Smooth muscle cell (in vitro differentiated cells): ENCODE results near the gene MNAT1. TPM values are rescaled to one million over a fixed set of nuclear protein-coding genes. Genes with fewer than 3 reads are reported as not detected.
"Not testable (repeated sequence)": the region's sequence is repeated elsewhere in the genome, so short reads cannot be mapped to it uniquely, and the experiment has no call there.

Experiments
- DNase-seq: peaks from one replicate; lab custom pipeline; 2025; ENCODE audit not compliant: unreplicated experiment; lab: John Stamatoyannopoulos, UW
- H2AFZ ChIP-seq: fragments of 200-600 bp; sonication (generic); 2 replicates; pipeline ENCODE4 v1.6.0; 2016; ENCODE audit warnings: antibody characterized with exemption, low read depth, mild to moderate bottlenecking
- H3F3A ChIP-seq: fragments of 200-600 bp; sonication (generic); 2 replicates; pipeline ENCODE4 v1.6.0; 2017; ENCODE audit warnings: antibody characterized with exemption, low read depth
- H3K27ac ChIP-seq: fragments of 200-600 bp; sonication (generic); 2 replicates; pipeline ENCODE4 v1.5.1; 2016; ENCODE audit warnings: low read depth, mild to moderate bottlenecking
- H3K27me3 ChIP-seq: fragments of 200-600 bp; sonication (generic); 2 replicates; pipeline ENCODE4 v1.6.1; 2016; ENCODE audit warnings: low read depth, mild to moderate bottlenecking
- H3K36me3 ChIP-seq: fragments of 200-600 bp; sonication (generic); 2 replicates; pipeline ENCODE4 v1.5.1; 2016; ENCODE audit warnings: low read depth
- H3K4me1 ChIP-seq: fragments of 200-600 bp; sonication (generic); 2 replicates; pipeline ENCODE4 v1.5.1; 2016; ENCODE audit warnings: low read depth
- H3K4me2 ChIP-seq: fragments of 200-600 bp; sonication (generic); 2 replicates; pipeline ENCODE4 v1.6.0; 2016; ENCODE audit warnings: mild to moderate bottlenecking
- H3K4me3 ChIP-seq: fragments of 200-600 bp; sonication (generic); 2 replicates; pipeline ENCODE4 v1.5.1; 2016; ENCODE audit warnings: mild to moderate bottlenecking
- H3K79me2 ChIP-seq: fragments of 200-600 bp; sonication (generic); 2 replicates; pipeline ENCODE4 v1.6.0; 2016; ENCODE audit warnings: low read depth, mild to moderate bottlenecking
- H3K9ac ChIP-seq: fragments of 200-600 bp; sonication (generic); 2 replicates; pipeline ENCODE4 v1.6.0; 2016; ENCODE audit warnings: low read depth
- H3K9me3 ChIP-seq: fragments of 200-600 bp; sonication (generic); replicated peaks from 2 replicates; pipeline ENCODE4 v1.5.1; 2016; ENCODE audit warnings: low read depth
- H4K20me1 ChIP-seq: fragments of 200-600 bp; sonication (generic); 2 replicates; pipeline ENCODE4 v1.6.0; 2016; ENCODE audit warnings: low read depth
- CTCF ChIP-seq: fragments of 200-600 bp; sonication (generic); IDR thresholded peaks from 2 replicates; pipeline ENCODE4 v1.5.1; 2017; ENCODE audit warnings: borderline replicate concordance, mild to moderate bottlenecking, antibody characterized with exemption; ENCODE audit not compliant: insufficient read depth, poor library complexity, severe bottlenecking
- WGBS: methylation state at CpG from one replicate; pipeline ENCODE4 v1.1.7; 2016; ENCODE audit warnings: low lambda C conversion rate; 5-methylcytosine and 5-hydroxymethylcytosine counted together
- polyA plus RNA-seq: library from polyadenylated mRNA; unstranded; fragments of >200 nt; fragmentation: Nextera tagmentation; extraction: Ambion mirVana; gene quantifications from 2 replicates; pipeline ENCODE4 v1.2.1, GENCODE V29; 2016
- total RNA-seq: library from RNA; depleted of rRNA; stranded (reverse); fragments of >200 nt; gene quantifications from 2 replicates; pipeline ENCODE4 v1.2.3, GENCODE V29; 2014

MNAT1 gene
- total and polyA plus RNA-seq, 2 experiments from 2014 or later: 28.1 to 62.7 TPM

GRCh38 chr14:60723907-60724618 lies 10.5 kb upstream of the MNAT1 start, which contains the start of gene SIX4:
Gene SIX4 (minus strand): TSS chr14:60724351. CDS start chr14:60724074, 277 bp downstream.
- TF ChIP-seq CTCF: no peak
- Histone ChIP-seq H3K27me3 (peaks cover 10% of the 10 kb centered on the region), H3K36me3 (no peaks in the 10 kb centered on the region), H3K79me2 (no peaks in the 10 kb centered on the region), H3K9ac (peak within 1 kb of the TSS; percentile 63), H3K9me3 (no peaks in the 10 kb centered on the region), H2AFZ (peak within 1 kb of the TSS; percentile 92), H3K4me3 (peak within 1 kb of the TSS; percentile 87), H3K4me2 (peak within 1 kb of the TSS; percentile 99), H3K27ac (peak within 1 kb of the TSS; percentile 52), H3F3A (peaks cover 5% of the 10 kb centered on the region), H3K4me1 (peaks cover 17% of the 10 kb centered on the region), H4K20me1 (peaks cover 30% of the 10 kb centered on the region)
- WGBS: 2% methylated on average over 23 of the region's 36 CpGs
- peak; percentile 15 for DNase-seq

- not testable (repeated sequence) for H3K4me3 ChIP-seq, H3K27ac ChIP-seq
These were observed 3.3 kb upstream of the MNAT1 start for GRCh38 chr14:60731291-60731690.

GRCh38 chr14:60732840-60733483 lies 1.6 kb upstream of the MNAT1 start:
- peaks cover 30% of the 10 kb centered on the region for H3K79me2 ChIP-seq
- H4K20me1 ChIP-seq: peaks cover under 1% of the 10 kb centered on the region
- H3K9ac ChIP-seq: no peak overlapping the region
- peaks cover 33% of the 10 kb centered on the region for H3K27me3 ChIP-seq
- no peak overlapping the region for H3K4me3 ChIP-seq
- peaks cover 15% of the 10 kb centered on the region for H3K4me1 ChIP-seq
- no peak overlapping the region for H3K4me2 ChIP-seq
- H3K27ac ChIP-seq: no peak overlapping the region
- no peaks in the 10 kb centered on the region for H3K9me3 ChIP-seq
- no peaks in the 10 kb centered on the region for H3F3A ChIP-seq
- H3K36me3 ChIP-seq: no peaks in the 10 kb centered on the region
- 79% methylated on average over 4 of the region's 4 CpGs for WGBS
- TF ChIP-seq CTCF: no peak
- no peak overlapping the region for H2AFZ ChIP-seq
- DNase-seq: no peak

More at GRCh38 chr14:60731291-60731690, 3.3 kb upstream of the MNAT1 start:
- not testable (repeated sequence) for H3K4me1 ChIP-seq, DNase-seq, H3K36me3 ChIP-seq, H3F3A ChIP-seq, H3K9ac ChIP-seq, H2AFZ ChIP-seq, H4K20me1 ChIP-seq, H3K9me3 ChIP-seq, H3K4me2 ChIP-seq
- Histone ChIP-seq H3K79me2 (peaks cover 13% of the 10 kb centered on the region), H3K27me3 (peaks cover 33% of the 10 kb centered on the region)
- WGBS: 91% methylated on average over 5 of the region's 5 CpGs

- no peak for DNase-seq
- H4K20me1 ChIP-seq: peaks cover 25% of the 10 kb centered on the region
- H3K4me3 ChIP-seq: peak overlapping the region; percentile 66
- peaks cover 12% of the 10 kb centered on the region for H3K27me3 ChIP-seq
- no peaks in the 10 kb centered on the region for H3F3A ChIP-seq
- no peak overlapping the region for H3K27ac ChIP-seq
- peak overlapping the region; percentile 81 for H2AFZ ChIP-seq
- peak overlapping the region; percentile 61 for H3K9ac ChIP-seq
- no peaks in the 10 kb centered on the region for H3K9me3 ChIP-seq
- 22% methylated on average over 5 of the region's 5 CpGs for WGBS
- H3K4me2 ChIP-seq: peak overlapping the region; percentile 90
- no peaks in the 10 kb centered on the region for H3K36me3 ChIP-seq
- peaks cover 15% of the 10 kb centered on the region for H3K4me1 ChIP-seq
- peaks cover 52% of the 10 kb centered on the region for H3K79me2 ChIP-seq
- no peak for TF ChIP-seq CTCF
These were observed 855 bp downstream of the MNAT1 start for GRCh38 chr14:60735416-60735815.
